Muscle layer of duodenum (tissue), 2 donors: Measurements from ENCODE around the gene RBM26.

ENCODE experiments used
- H3K27ac ChIP-seq: one replicate; pipeline ENCODE4 v1.7.0; 2013; ENCODE audit warnings: mild to moderate bottlenecking, low read length
- H3K27me3 ChIP-seq: one replicate; pipeline ENCODE4 v1.7.0; 2013; ENCODE audit warnings: low read depth, mild to moderate bottlenecking, control low read depth, low read length
- H3K36me3 ChIP-seq, 2 donors: one replicate each; pipeline ENCODE4 v1.7.0; 2013; ENCODE audit warnings: low read length in 2 of 2, control low read depth in 1 of 2, mild to moderate bottlenecking in 1 of 2; ENCODE audit not compliant: insufficient read depth in 2 of 2, control insufficient read depth in 1 of 2
- H3K4me1 ChIP-seq, 2 donors: one replicate each; pipeline ENCODE4 v1.7.0; 2013; ENCODE audit warnings: low read length in 2 of 2, mild to moderate bottlenecking in 2 of 2, control low read depth in 1 of 2, moderate library complexity in 1 of 2; ENCODE audit not compliant: insufficient read depth in 2 of 2, control insufficient read depth in 1 of 2
- H3K4me3 ChIP-seq, 2 donors: one replicate each; pipeline ENCODE4 v1.7.0; 2013; ENCODE audit warnings: low read length in 2 of 2, low read depth in 1 of 2, mild to moderate bottlenecking in 1 of 2
- H3K9me3 ChIP-seq, 2 donors: one replicate each; pipeline ENCODE4 v1.7.0; 2013; ENCODE audit warnings: low read length in 2 of 2, control low read depth in 1 of 2, mild to moderate bottlenecking in 1 of 2; ENCODE audit not compliant: control insufficient read depth in 1 of 2
- donor health status: healthy.

Gene RBM26

DNA sequence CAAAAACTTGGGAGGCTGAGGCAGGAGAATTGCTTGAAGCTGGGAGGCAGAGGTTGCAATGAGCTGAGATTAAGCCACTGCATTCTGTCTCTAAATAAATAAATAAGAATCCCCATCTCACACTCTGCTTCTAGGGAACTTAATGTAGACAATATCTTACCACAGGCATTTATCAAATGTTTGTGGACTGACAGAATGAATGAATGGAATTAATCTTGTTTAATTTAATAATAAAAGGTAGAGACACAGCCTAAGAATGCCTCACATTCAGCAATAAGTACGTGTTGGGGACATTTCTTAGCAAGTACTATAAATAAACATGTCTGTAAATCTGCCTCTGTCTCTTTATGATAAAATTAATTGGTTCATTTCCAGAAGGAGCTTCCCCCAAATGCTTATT, 36.2 kb upstream of the RBM26 start:
- Histone ChIP-seq H3K27ac (peak overlapping the region; percentile 23), H3K9me3 (no peaks in the 10 kb centered on the region), H3K4me3 (no peak overlapping the region), H3K4me1 (no peaks in the 10 kb centered on the region), H3K27me3 (no peaks in the 10 kb centered on the region), H3K36me3 (no peaks in the 10 kb centered on the region)

DNA sequence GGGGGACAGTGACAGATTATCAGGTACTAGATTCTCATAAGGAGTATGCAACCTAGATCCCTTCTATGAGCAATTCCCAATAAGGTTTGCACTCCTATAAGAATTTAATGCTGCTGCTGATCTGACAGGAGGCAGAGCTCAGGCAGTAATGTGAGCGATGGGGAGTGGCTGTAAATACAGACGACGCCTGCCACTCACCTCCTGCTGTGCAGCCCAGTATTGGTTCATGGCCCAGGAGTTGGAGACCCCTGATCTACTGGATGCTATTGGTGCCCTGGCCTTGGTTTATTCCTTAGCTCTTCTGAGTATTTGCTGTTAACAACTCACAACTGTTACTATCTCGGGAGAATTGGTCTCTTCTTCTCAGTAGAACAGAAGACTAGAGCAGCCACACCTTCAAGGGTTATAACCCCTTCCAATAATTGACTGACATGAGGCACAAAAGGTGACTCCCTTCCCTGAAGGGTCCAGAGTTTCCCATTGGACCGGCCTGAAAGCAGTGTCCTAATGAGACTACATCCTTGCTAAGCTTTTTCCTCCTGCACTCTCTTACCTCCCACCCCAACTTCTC, 35.0 kb upstream of the RBM26 start:
- Histone ChIP-seq H3K9me3 (no peaks in the 10 kb centered on the region), H3K27me3 (no peaks in the 10 kb centered on the region), H3K36me3 (no peaks in the 10 kb centered on the region), H3K27ac (peak overlapping the region; percentile 37), H3K4me1 (no peaks in the 10 kb centered on the region), H3K4me3 (no peak overlapping the region)

DNA sequence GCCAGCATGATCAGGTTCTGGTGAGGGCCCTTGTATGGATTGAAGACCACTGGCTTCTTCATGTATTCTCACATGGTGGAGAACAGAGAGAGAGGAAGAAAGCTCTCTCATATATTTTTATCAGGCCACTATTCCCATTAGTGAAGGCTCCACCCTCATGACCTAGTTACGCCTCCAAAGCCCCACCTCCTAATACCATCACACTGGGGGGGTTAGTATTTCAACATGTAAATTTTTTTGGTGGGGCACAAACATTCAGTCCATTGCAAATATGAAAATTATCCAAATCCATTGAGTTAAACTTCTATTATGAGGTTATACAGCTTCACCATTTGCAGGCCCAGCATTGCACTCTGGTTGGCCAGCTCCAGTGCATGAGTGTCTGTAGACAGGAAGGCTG, 33.2 kb upstream of the RBM26 start:
- Histone ChIP-seq H3K9me3 (no peaks in the 10 kb centered on the region), H3K4me1 (no peaks in the 10 kb centered on the region), H3K27me3 (no peaks in the 10 kb centered on the region), H3K4me3 (no peak overlapping the region), H3K36me3 (no peaks in the 10 kb centered on the region), H3K27ac (no peak overlapping the region)

DNA sequence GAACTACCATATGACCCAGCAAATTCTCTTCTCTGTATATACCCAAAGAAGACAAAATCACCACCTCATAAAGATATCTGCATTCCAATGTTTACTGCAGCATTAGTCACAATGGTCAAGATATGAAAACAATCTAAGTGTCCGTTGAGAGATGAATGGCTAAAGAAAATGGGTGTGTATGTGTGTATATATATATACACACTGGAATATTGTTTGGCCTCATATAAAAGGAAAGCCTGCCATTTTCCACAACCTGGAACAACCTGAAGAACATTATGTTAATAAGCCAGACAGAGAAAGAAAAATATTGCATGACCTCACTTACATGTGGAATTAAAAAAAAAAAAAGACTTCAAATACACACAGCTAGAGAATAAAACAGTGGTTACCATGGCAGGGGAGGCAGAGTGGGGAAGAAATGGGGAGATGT, 29.5 kb upstream of the RBM26 start:
- Histone ChIP-seq H3K4me3 (no peak overlapping the region), H3K36me3 (no peaks in the 10 kb centered on the region), H3K27ac (no peak overlapping the region)

DNA sequence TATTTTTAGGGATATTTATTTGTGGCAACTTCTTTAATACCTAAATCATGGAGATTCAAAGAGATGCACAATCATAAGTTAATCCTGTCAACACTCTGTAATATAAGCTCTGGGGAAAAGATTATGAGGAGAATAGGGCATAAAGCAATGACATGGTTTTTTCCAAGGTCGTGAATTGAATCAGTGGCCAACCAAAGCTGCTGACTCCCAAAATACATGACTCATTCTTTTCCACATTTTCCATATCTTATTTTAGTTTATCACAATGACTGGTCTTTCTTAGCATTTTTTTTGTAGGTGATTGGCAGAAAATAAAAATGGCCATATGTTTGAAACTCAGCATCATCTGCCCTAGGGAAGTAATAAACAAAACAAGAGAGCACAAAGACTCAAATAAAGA, 28.5 kb upstream of the RBM26 start:
- no peaks in the 10 kb centered on the region for H3K9me3 ChIP-seq
- no peaks in the 10 kb centered on the region for H3K27me3 ChIP-seq
- no peak overlapping the region for H3K4me3 ChIP-seq
- H3K4me1 ChIP-seq, result no peaks in the 10 kb centered on the region
- no peak overlapping the region for H3K27ac ChIP-seq
- no peaks in the 10 kb centered on the region for H3K36me3 ChIP-seq

More for the DNA sequence above, 29.5 kb upstream of the RBM26 start:
- Histone ChIP-seq H3K4me1 (no peaks in the 10 kb centered on the region), H3K9me3 (no peaks in the 10 kb centered on the region), H3K27me3 (no peaks in the 10 kb centered on the region)

DNA sequence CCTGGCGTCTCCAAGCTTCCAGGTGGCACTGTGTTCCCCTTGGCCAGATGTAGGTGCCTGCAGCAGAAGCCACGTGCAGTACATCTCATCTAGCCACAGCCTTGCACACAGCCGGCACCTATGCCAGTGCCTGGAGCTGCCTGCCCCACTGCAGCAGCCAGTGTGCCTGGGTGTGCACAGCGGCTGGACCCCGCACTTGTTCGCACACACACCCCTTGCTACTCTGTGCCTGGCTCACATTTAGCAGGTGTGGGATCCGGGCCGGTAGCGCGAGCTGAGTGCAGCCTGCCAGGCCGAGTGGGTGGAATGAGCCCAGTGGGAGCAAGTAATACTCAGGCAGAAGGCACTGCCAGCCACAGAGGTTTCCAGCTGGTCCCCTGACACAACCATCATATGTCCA, 26.9 kb upstream of the RBM26 start:
- Histone ChIP-seq H3K27ac (no peak overlapping the region), H3K9me3 (no peaks in the 10 kb centered on the region)

DNA sequence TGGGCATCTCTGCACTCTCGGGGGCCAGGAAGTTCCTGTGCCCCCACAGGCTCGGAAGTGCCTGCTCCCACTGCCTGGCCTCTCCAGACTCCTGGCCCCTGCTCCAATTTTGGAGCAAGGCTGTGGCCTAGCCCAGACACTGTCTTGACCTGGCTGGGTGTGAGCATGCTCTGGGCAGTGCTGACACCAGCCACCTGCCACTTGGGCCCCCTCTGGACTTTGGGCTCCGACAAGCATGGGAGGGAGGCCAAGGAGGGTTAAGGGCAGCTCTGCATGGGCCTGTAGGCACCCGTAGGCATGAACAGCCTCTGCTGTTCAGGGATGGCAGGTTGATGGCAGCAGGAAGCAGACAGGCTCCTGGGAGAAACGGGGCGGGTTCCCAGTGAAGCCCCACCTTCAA, 26.0 kb upstream of the RBM26 start:
- Histone ChIP-seq H3K36me3 (no peaks in the 10 kb centered on the region), H3K4me3 (no peak overlapping the region), H3K27me3 (no peaks in the 10 kb centered on the region), H3K27ac (no peak overlapping the region), H3K4me1 (no peaks in the 10 kb centered on the region), H3K9me3 (no peaks in the 10 kb centered on the region)

More for the DNA sequence above, 26.9 kb upstream of the RBM26 start:
- Histone ChIP-seq H3K4me1 (no peaks in the 10 kb centered on the region), H3K27me3 (no peaks in the 10 kb centered on the region), H3K36me3 (no peaks in the 10 kb centered on the region), H3K4me3 (no peak overlapping the region)

DNA sequence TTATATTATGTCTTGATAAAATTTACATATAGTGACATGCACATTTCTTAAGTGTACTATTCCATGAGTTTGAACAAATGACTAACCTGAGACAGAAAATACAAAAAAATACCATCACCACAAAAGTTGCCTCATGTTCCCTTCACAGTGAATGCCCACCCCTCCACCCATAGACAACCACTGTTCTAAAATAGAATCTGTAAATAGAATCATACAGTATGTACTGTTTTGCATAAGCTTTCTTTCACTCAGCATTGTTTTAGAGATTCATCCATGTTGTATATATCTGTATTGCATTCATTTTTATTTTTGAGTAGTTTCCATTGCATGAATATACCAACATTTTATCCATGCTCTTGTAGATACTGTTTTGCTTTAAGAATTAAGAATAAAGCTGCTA, 23.3 kb upstream of the RBM26 start:
- Histone ChIP-seq H3K9me3 (no peaks in the 10 kb centered on the region), H3K4me3 (no peak overlapping the region), H3K27ac (no peak overlapping the region), H3K4me1 (no peaks in the 10 kb centered on the region), H3K27me3 (no peaks in the 10 kb centered on the region), H3K36me3 (no peaks in the 10 kb centered on the region)

DNA sequence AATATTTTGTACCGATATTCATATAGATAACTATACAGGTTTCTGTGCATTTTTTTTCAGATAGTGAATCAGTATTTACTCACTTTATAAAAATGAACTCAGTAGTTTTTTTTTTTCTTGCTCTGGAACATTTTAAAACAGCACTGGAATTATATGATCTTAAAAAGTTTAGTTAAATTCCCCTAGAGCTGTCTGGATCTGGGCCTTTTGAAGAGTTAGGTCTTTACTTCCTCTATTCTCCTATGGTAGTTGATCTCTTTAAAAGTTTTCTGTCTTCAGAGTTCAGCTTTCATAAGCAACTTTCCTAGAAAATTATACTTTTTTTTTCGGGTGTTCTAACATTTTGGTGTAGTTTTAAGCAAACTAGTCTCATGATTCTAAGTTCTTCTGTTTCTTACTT, 21.8 kb upstream of the RBM26 start:
- Histone ChIP-seq H3K4me3 (no peak overlapping the region), H3K36me3 (no peaks in the 10 kb centered on the region), H3K27ac (no peak overlapping the region), H3K9me3 (no peaks in the 10 kb centered on the region), H3K4me1 (no peaks in the 10 kb centered on the region), H3K27me3 (no peaks in the 10 kb centered on the region)

DNA sequence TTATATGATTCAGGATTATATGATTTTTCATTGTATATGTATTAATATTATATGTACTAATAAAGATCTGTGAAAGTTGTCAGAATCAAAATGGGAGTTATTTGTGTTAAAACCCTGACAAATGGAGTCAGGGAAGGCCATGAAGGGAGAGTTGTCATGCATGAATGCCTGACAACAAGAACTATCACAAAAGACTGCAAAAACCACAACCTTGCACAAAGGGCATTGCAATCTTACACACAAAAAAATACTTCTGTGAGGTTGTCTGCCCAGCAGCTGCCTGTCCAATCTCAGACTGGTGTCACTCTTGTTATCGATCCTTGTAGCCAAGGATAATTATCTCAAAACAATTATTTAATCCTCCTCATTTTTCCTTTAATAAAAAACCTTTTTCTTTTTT, 21.2 kb upstream of the RBM26 start:
- Histone ChIP-seq H3K9me3 (no peaks in the 10 kb centered on the region), H3K27me3 (no peaks in the 10 kb centered on the region), H3K4me3 (no peak overlapping the region), H3K4me1 (no peaks in the 10 kb centered on the region), H3K36me3 (no peaks in the 10 kb centered on the region), H3K27ac (no peak overlapping the region)

DNA sequence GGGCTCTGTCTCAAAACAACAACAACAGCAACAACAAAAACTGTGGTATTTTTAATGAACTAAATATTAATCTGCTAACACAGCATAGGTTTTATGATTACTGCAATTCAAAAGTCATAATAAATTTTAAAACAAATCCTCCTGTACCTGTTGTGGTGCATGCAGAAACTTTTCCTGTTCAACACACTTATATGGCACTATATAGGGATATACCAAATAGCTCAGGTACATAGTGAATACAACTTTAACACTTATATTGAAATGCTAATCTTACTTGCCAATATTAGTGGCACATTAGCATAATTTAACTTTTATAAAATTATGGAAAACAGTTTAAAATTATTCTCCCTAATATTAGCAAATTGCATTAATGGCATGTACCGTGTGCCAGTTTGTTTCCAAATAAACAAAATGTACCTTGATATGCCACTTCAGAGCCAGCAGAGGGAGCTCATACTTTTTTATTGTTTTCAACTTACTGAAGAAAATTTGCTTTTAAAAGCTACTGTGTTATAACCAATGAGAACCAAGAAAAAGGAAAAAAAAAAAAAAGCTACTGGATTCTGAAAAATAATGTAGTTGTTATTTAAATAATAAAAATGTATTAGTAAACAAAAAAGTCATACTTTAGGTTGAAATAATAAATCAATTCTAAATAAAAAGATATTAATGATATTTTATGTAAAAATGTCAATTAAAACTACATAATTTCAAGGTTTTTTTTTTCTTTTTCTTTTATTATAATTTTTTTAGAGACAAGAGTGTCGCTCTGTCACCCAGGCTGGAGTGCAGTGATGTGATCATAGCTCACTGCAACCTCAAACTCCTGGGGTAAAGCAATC, 18.0 kb upstream of the RBM26 start:
- no peak overlapping the region for H3K27ac ChIP-seq
- H3K36me3 ChIP-seq, result no peaks in the 10 kb centered on the region
- H3K4me3 ChIP-seq, result no peak overlapping the region
- H3K9me3 ChIP-seq, result no peaks in the 10 kb centered on the region
- no peaks in the 10 kb centered on the region for H3K4me1 ChIP-seq
- H3K27me3 ChIP-seq, result no peaks in the 10 kb centered on the region

DNA sequence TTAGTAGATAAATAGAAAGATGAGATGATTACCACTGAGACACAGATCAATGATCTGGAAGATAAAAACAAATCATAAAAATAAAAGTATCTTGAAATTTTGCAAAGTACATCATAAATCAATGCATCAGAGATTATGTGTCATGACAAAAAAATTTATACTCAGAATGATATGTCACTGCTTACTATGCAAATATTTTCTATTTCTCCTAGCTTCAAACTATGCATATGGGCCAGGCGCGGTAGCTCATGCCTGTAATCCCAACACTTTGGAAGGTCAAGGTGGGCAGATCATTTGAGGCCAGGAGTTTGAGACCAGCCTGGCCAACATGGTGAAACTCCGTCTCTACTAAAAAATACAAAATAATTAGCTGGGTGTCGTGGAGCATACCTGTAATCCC, 17.3 kb upstream of the RBM26 start:
- Histone ChIP-seq H3K36me3 (no peaks in the 10 kb centered on the region), H3K9me3 (no peaks in the 10 kb centered on the region), H3K27me3 (no peaks in the 10 kb centered on the region), H3K4me3 (no peak overlapping the region), H3K27ac (no peak overlapping the region), H3K4me1 (no peaks in the 10 kb centered on the region)
